DOHH2 (cell line): ENCODE data around the gene MXD3.

Source experiments
- H3F3A ChIP-seq: fragments of 200-600 bp; sonication (generic), shearing (Covaris generic); 2 replicates; pipeline ENCODE4 v1.6.0; 2016; ENCODE audit warnings: antibody characterized with exemption, mild to moderate bottlenecking; ENCODE audit not compliant: control insufficient read depth, insufficient read depth
- H3K27ac ChIP-seq: fragments of 200-600 bp; sonication (generic); 2 replicates; pipeline ENCODE4 v1.5.1; 2014; ENCODE audit warnings: low read depth, mild to moderate bottlenecking, low read length, moderate library complexity
- H3K27me3 ChIP-seq: fragments of 200-600 bp; sonication (generic); 2 replicates; pipeline ENCODE4 v1.6.1; 2014; ENCODE audit warnings: mild to moderate bottlenecking, low read length, mixed read lengths; ENCODE audit not compliant: control insufficient read depth
- H3K36me3 ChIP-seq: fragments of 200-600 bp; sonication (generic); 2 replicates; pipeline ENCODE4 v1.6.1; 2014; ENCODE audit warnings: mild to moderate bottlenecking, low read length, moderate library complexity, mixed read lengths; ENCODE audit not compliant: control insufficient read depth
- H3K4me1 ChIP-seq: fragments of 200-600 bp; sonication (generic); 2 replicates; pipeline ENCODE4 v1.6.1; 2014; ENCODE audit warnings: mild to moderate bottlenecking, low read length, mixed read lengths; ENCODE audit not compliant: control insufficient read depth
- H3K4me2 ChIP-seq: fragments of 200-600 bp; sonication (generic); 2 replicates; pipeline ENCODE4 v1.6.0; 2014; ENCODE audit warnings: mild to moderate bottlenecking, low read length, moderate library complexity
- H3K4me3 ChIP-seq: fragments of 200-600 bp; sonication (generic); 2 replicates; pipeline ENCODE4 v1.5.1; 2014; ENCODE audit warnings: mild to moderate bottlenecking, low read length, mixed read lengths
- H3K79me2 ChIP-seq: fragments of 200-600 bp; sonication (generic); 2 replicates; pipeline ENCODE4 v1.6.1; 2014; ENCODE audit warnings: mild to moderate bottlenecking, low read length, mixed read lengths; ENCODE audit not compliant: control insufficient read depth
- H3K9me2 ChIP-seq: fragments of 200-600 bp; sonication (generic); replicated peaks from 2 replicates; pipeline ENCODE4 v1.6.1; 2014; ENCODE audit warnings: mild to moderate bottlenecking, low read length, mixed read lengths; ENCODE audit not compliant: control insufficient read depth
- H3K9me3 ChIP-seq: fragments of 200-600 bp; sonication (generic); 2 replicates; pipeline ENCODE4 v1.6.1; 2014; ENCODE audit warnings: antibody characterized with exemption, low read length, mixed read lengths; ENCODE audit not compliant: control insufficient read depth, insufficient read depth
- H4K20me1 ChIP-seq: fragments of 200-600 bp; sonication (generic); 2 replicates; pipeline ENCODE4 v1.6.0; 2014; ENCODE audit warnings: low read depth, mild to moderate bottlenecking, antibody characterized with exemption, low read length, moderate library complexity; ENCODE audit not compliant: control insufficient read depth, insufficient read depth
- CTCF ChIP-seq: fragments of 200-600 bp; sonication (generic); IDR thresholded peaks from one replicate; pipeline ENCODE4 v1.5.1; 2014; ENCODE audit warnings: antibody characterized with exemption, mild to moderate bottlenecking, low read depth, low read length; ENCODE audit not compliant: poor library complexity, severe bottlenecking
- EZH2phosphoT487 ChIP-seq: fragments of 200-600 bp; sonication (generic); IDR thresholded peaks from 2 replicates; pipeline ENCODE4 v1.6.1; 2017; ENCODE audit warnings: borderline replicate concordance, mild to moderate bottlenecking, antibody characterized with exemption, low read length, moderate library complexity, mixed read lengths

MXD3 gene

GRCh38 chr5:177299697-177300096 lies 12.0 kb downstream of the MXD3 start:
- H3K4me3 ChIP-seq: peak overlapping the region; percentile 37
- no peaks in the 10 kb centered on the region for H3K27me3 ChIP-seq
- H3K4me2 ChIP-seq: peak overlapping the region; percentile 76
- peaks cover 68% of the 10 kb centered on the region for H3K4me1 ChIP-seq
- H3K27ac ChIP-seq: peak overlapping the region; percentile 69
- peaks cover 79% of the 10 kb centered on the region for H3K36me3 ChIP-seq
- H3F3A ChIP-seq: peaks cover 39% of the 10 kb centered on the region
- peaks cover 46% of the 10 kb centered on the region for H3K79me2 ChIP-seq
- H4K20me1 ChIP-seq: peaks cover 7% of the 10 kb centered on the region; the same call in 1 of the 2 replicates
- no peak for TF ChIP-seq CTCF
- no peak for TF ChIP-seq EZH2phosphoT487
- no peaks in the 10 kb centered on the region for H3K9me2 ChIP-seq
- no peaks in the 10 kb centered on the region for H3K9me3 ChIP-seq

- H3K36me3 ChIP-seq: peaks cover 82% of the 10 kb centered on the region
- no peak overlapping the region for H3K4me3 ChIP-seq
- H3K4me2 ChIP-seq: no peak overlapping the region
- TF ChIP-seq CTCF: no peak
- no peak for TF ChIP-seq EZH2phosphoT487
- H3K9me3 ChIP-seq: no peaks in the 10 kb centered on the region
- H3K27me3 ChIP-seq: no peaks in the 10 kb centered on the region
- H3K4me1 ChIP-seq: peaks cover 68% of the 10 kb centered on the region
- H4K20me1 ChIP-seq: peaks cover 5% of the 10 kb centered on the region; the same call in 1 of the 2 replicates
- H3K27ac ChIP-seq: 0 out of 2 replicates have a peak overlapping the region, but pooled peaks have one; percentile 69
- peaks cover 28% of the 10 kb centered on the region for H3K79me2 ChIP-seq
- H3K9me2 ChIP-seq: no peaks in the 10 kb centered on the region
- H3F3A ChIP-seq: peaks cover 39% of the 10 kb centered on the region
Observed at GRCh38 chr5:177297922-177298321, 13.8 kb downstream of the MXD3 start.

- Histone ChIP-seq H3K4me2 (no peak overlapping the region), H3K9me3 (no peaks in the 10 kb centered on the region), H3K79me2 (peaks cover 15% of the 10 kb centered on the region), H4K20me1 (peaks cover 5% of the 10 kb centered on the region; the same call in 1 of the 2 replicates), H3K4me3 (no peak overlapping the region), H3K9me2 (no peaks in the 10 kb centered on the region), H3K36me3 (peaks cover 88% of the 10 kb centered on the region), H3F3A (peaks cover 38% of the 10 kb centered on the region), H3K4me1 (peaks cover 56% of the 10 kb centered on the region), H3K27ac (no peak overlapping the region), H3K27me3 (no peaks in the 10 kb centered on the region)
- TF ChIP-seq CTCF: no peak
- no peak for TF ChIP-seq EZH2phosphoT487
Observed at GRCh38 chr5:177296581-177296980, 15.1 kb downstream of the MXD3 start.
